Transverse colon (tissue), 4 donors: ENCODE results near the gene CDK9.
A peak's percentile ranks its signal among the peaks of the same experiment; 100 is the strongest.

Experiments
- CTCF ChIP-seq, 5 experiments: fragments of 200-600 bp in 3 of 5; fragments of 450-650 bp in 2 of 5; sonication (generic) in 3 of 5; IDR thresholded peaks; 1 replicate in 2 of 5; 2 replicates in 3 of 5; pipeline ENCODE4 v1.5.1; 2016 to 2017; ENCODE audit warnings: antibody characterized with exemption in 5 of 5, inconsistent platforms in 3 of 5, mild to moderate bottlenecking in 2 of 5, moderate library complexity in 1 of 5
- EP300 ChIP-seq: sonication (generic); formaldehyde crosslinking; IDR thresholded peaks from one replicate; pipeline ENCODE4 v1.6.1; 2017; ENCODE audit warnings: antibody characterized with exemption, low read depth
- POLR2AphosphoS5 ChIP-seq, 3 donors: sonication (generic); formaldehyde crosslinking; IDR thresholded peaks; one replicate each; pipeline ENCODE4 v1.6.1; 2016; ENCODE audit warnings: antibody characterized with exemption in 3 of 3

DNA sequence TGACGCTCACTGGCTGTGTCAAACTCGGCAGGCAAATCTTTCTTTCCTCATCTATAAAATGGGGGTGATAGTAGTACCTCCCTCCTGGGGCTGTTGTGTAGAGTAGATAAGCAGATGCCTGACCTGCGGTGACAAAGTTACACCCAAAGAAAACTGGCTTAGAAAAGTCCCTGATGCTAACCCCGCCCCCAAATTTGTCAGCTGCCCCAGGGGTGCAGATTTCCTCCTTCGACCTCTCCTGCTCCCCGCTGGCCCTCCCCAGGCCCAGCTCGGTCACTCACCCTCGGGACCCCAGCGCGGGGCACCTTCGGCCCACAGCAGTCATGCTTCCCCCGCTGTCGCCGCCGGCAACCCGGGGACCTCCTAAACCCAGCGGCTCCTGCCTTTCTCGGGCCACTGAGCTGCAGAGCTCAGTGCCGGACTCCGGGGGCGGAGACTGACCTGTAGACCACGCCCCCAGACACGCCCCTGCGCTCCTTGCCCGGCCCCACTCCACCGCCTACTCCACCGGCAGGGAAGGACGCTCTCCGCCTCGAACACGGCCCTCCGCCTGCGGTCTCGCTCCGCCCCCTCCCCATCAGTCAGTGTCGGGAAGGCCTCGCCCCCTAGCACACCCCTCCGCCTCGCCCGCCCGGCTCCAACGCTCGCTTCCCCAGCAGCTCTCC, 14.8 kb upstream of the CDK9 start:
- TF ChIP-seq EP300, result no peak
- TF ChIP-seq CTCF (IDR thresholded peaks at IDR 0.05), result no peak
- TF ChIP-seq POLR2AphosphoS5 (IDR thresholded peaks at IDR 0.05), result peak; percentile 27 to 58 (median 42)
